HepG2 (cell line): ENCODE results near the gene PHKG1. TPM values are rescaled to one million over a fixed set of nuclear protein-coding genes. Genes with fewer than 3 reads are reported as not detected.

Source experiments
- GZF1 ChIP-seq: sonication (generic); formaldehyde crosslinking; IDR thresholded peaks from 2 replicates; pipeline ENCODE4 v1.5.1; 2020; ENCODE audit warnings: mild to moderate bottlenecking, missing genetic modification reagents
- HMG20A ChIP-seq: IDR thresholded peaks from 2 replicates; pipeline ENCODE4 v1.6.1; 2016; ENCODE audit warnings: borderline replicate concordance
- JUND ChIP-seq: sonication (generic); formaldehyde crosslinking; IDR thresholded peaks from 2 replicates; pipeline ENCODE4 v1.8.0; 2022; ENCODE audit warnings: mild to moderate bottlenecking, missing genetic modification reagents
- KDM1A ChIP-seq: IDR thresholded peaks from 2 replicates; pipeline ENCODE4 v1.6.1; 2016; ENCODE audit warnings: missing compliant biosample characterization
- MXI1 ChIP-seq: IDR thresholded peaks from 3 replicates; pipeline ENCODE4 v1.6.1; 2012; ENCODE audit warnings: low read depth, low read length, inconsistent platforms, borderline replicate concordance
- NFYC ChIP-seq: IDR thresholded peaks from 2 replicates; pipeline ENCODE4 v1.6.1; 2016; ENCODE audit warnings: missing genetic modification reagents, missing compliant biosample characterization
- NR3C1 ChIP-seq: sonication (generic); formaldehyde crosslinking; IDR thresholded peaks from 2 replicates; pipeline ENCODE4 v1.4.0; 2020; ENCODE audit warnings: missing genetic modification reagents
- PHF8 ChIP-seq: sonication (generic); formaldehyde crosslinking; IDR thresholded peaks from 2 replicates; pipeline ENCODE4 v1.5.0; 2020; ENCODE audit warnings: missing genetic modification reagents
- RXRB ChIP-seq: IDR thresholded peaks from 2 replicates; pipeline ENCODE4 v1.6.1; 2016; ENCODE audit warnings: borderline replicate concordance, missing genetic modification reagents, missing compliant biosample characterization
- SRSF1 ChIP-seq: fragments of 200-400 bp; formaldehyde crosslinking; optimal IDR thresholded peaks from 2 replicates; pipeline ENCODE3; 2017; ENCODE audit warnings: mild to moderate bottlenecking, low read depth, low read length, moderate library complexity
- SRSF9 ChIP-seq: fragments of 200-400 bp; formaldehyde crosslinking; IDR thresholded peaks from 2 replicates; pipeline ENCODE4 v1.6.1; 2018; ENCODE audit warnings: borderline replicate concordance, mild to moderate bottlenecking, low read depth, low read length; ENCODE audit not compliant: insufficient read depth, poor library complexity, severe bottlenecking
- TCF7 ChIP-seq: sonication (generic); IDR thresholded peaks from 2 replicates; pipeline ENCODE4 v1.6.1; 2016; ENCODE audit warnings: antibody characterized with exemption, low read depth
- ZFP41 ChIP-seq: sonication (generic); formaldehyde crosslinking; IDR thresholded peaks from 2 replicates; pipeline ENCODE4 v1.4.0; 2020; ENCODE audit warnings: mild to moderate bottlenecking, missing genetic modification reagents, borderline replicate concordance
- ZNF30 ChIP-seq: sonication (generic); formaldehyde crosslinking; IDR thresholded peaks from 2 replicates; pipeline ENCODE4 v1.5.0; 2020; ENCODE audit warnings: mild to moderate bottlenecking, missing genetic modification reagents
- ZNF556 ChIP-seq: sonication (generic); formaldehyde crosslinking; IDR thresholded peaks from 2 replicates; pipeline ENCODE4 v1.4.0; 2020; ENCODE audit warnings: mild to moderate bottlenecking, missing genetic modification reagents, borderline replicate concordance
- ZNF780A ChIP-seq: sonication (generic); formaldehyde crosslinking; IDR thresholded peaks from 2 replicates; pipeline ENCODE4 v1.8.0; 2022; ENCODE audit warnings: mild to moderate bottlenecking, missing genetic modification reagents, moderate library complexity
- ZSCAN20 ChIP-seq: sonication (generic); formaldehyde crosslinking; IDR thresholded peaks from 2 replicates; pipeline ENCODE4 v1.4.0; 2020; ENCODE audit warnings: missing genetic modification reagents, mild to moderate bottlenecking, borderline replicate concordance
- polyA plus RNA-seq, 8 experiments: library from polyadenylated mRNA; depleted of rRNA in 3 of 8; stranded (reverse) in 7 of 8; unstranded in 1 of 8; fragments of >200 nt; fragmentation: Illumina TruSeq in 4 of 8; extraction: Trizol in 4 of 8; gene quantifications; 2 replicates each; pipeline versions ENCODE4 v1.2.1 to v1.2.3, GENCODE V29; 2011 to 2016; ENCODE audit warnings: low read depth in 4 of 8, missing spikeins in 1 of 8, mixed read lengths in 1 of 8; ENCODE audit not compliant: insufficient read depth in 1 of 8
- total RNA-seq, 5 experiments: library from RNA; depleted of rRNA; stranded (reverse); fragments of >200 nt; fragmentation: Illumina TruSeq; extraction: Trizol; gene quantifications; 2 replicates each; pipeline ENCODE4 v1.2.3, GENCODE V29; 2016; ENCODE audit warnings: low read depth in 1 of 5
- TF ChIP-seq, protein P1 (sequence below): sonication (generic); formaldehyde crosslinking; IDR thresholded peaks from 2 replicates; pipeline ENCODE4 v1.9.0; 2022; ENCODE audit warnings: low read depth, missing genetic modification reagents
- TF ChIP-seq, protein P2 (sequence below): IDR thresholded peaks from 2 replicates; pipeline ENCODE4 v1.6.1; 2012; ENCODE audit warnings: inconsistent platforms
- TF ChIP-seq, protein P3 (sequence below): sonication (generic); formaldehyde crosslinking; conservative IDR thresholded peaks from 2 replicates; pipeline ENCODE4 v1.8.1; 2023; ENCODE audit warnings: missing genetic modification reagents
- TF ChIP-seq, protein P4 (sequence below): sonication (generic); formaldehyde crosslinking; IDR thresholded peaks from 2 replicates; pipeline ENCODE4 v1.5.0; 2020; ENCODE audit warnings: mild to moderate bottlenecking, missing genetic modification reagents, borderline replicate concordance
- TF ChIP-seq, protein P5 (sequence below): sonication (generic); formaldehyde crosslinking; IDR thresholded peaks from 2 replicates; pipeline ENCODE4 v1.5.0; 2020; ENCODE audit warnings: missing genetic modification reagents
- TF ChIP-seq, protein P6 (sequence below): sonication (generic); formaldehyde crosslinking; IDR thresholded peaks from 2 replicates; pipeline ENCODE4 v1.8.1; 2022; ENCODE audit warnings: mild to moderate bottlenecking, missing genetic modification reagents

Gene PHKG1
- total and polyA plus RNA-seq, 2 of the 13 experiments (the other 11 are each of a cell fraction or from before 2014, with no cell fraction given): 0.44 to 0.71 TPM

DNA sequence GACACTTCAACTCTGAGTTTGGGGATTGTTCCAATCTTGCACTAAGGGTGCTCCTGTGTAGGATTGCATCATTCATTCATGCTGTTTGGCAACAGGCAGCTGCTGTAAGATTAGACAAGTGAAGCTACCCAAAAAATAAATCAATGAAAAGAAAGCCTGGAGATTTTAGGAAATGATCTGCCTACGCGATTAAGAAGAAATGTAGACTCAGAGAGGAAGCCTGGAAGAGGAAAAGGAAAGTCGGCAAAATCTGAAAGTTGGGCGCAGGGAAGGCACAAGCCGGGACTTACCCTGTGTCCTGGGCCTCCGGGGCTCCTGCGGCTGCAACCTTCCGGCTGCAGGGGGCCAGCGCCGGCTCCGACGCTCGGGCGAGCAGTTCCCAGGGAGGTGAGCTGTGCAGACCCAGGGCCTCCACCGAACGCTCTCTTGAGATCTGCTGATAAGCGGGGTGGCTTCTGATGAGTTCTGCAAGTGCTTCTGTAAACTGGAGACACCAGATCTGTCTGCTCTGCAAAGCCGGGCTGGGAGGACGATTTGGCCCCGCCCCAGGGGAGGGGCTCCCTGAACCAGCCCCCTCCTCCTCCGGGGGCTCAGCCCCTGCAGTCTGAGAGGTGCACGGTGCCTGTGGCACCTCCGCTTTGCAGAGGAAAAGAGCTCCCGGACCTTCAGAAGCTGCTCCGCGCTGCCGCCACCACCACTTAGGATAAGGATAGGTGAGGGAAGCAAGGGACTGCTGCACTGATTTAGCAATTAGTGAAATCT, 58.9 kb downstream of the PHKG1 start (continued):
- TF ChIP-seq, protein P1, sequence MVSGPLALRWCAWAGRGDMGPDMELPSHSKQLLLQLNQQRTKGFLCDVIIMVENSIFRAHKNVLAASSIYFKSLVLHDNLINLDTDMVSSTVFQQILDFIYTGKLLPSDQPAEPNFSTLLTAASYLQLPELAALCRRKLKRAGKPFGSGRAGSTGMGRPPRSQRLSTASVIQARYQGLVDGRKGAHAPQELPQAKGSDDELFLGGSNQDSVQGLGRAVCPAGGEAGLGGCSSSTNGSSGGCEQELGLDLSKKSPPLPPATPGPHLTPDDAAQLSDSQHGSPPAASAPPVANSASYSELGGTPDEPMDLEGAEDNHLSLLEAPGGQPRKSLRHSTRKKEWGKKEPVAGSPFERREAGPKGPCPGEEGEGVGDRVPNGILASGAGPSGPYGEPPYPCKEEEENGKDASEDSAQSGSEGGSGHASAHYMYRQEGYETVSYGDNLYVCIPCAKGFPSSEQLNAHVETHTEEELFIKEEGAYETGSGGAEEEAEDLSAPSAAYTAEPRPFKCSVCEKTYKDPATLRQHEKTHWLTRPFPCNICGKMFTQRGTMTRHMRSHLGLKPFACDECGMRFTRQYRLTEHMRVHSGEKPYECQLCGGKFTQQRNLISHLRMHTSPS (CRISPR knock-in tag): no peak
- TF ChIP-seq ZSCAN20 (CRISPR knock-in tag) (no peak), MXI1 (peak; percentile 47; the same call in 1 of the 3 replicates), RXRB (CRISPR knock-in tag) (peak; percentile 48; the same call in 1 of the 2 replicates), HMG20A (CRISPR knock-in tag) (no peak), TCF7 (no peak), ZNF780A (CRISPR knock-in tag) (no peak), PHF8 (CRISPR knock-in tag) (peak; percentile 71), ZFP41 (CRISPR knock-in tag) (no peak), NFYC (no peak), SRSF9 (no peak), ZNF556 (CRISPR knock-in tag) (no peak; the same call in 1 of the 2 replicates), NR3C1 (CRISPR knock-in tag) (no peak), SRSF1 (peak; percentile 91), GZF1 (CRISPR knock-in tag) (no peak), JUND (CRISPR knock-in tag) (no peak), KDM1A (no peak), ZNF30 (CRISPR knock-in tag) (no peak)
- TF ChIP-seq, protein P2, sequence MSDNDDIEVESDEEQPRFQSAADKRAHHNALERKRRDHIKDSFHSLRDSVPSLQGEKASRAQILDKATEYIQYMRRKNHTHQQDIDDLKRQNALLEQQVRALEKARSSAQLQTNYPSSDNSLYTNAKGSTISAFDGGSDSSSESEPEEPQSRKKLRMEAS: peak; percentile 43; the same call in 1 of the 2 replicates
- TF ChIP-seq, protein P3, sequence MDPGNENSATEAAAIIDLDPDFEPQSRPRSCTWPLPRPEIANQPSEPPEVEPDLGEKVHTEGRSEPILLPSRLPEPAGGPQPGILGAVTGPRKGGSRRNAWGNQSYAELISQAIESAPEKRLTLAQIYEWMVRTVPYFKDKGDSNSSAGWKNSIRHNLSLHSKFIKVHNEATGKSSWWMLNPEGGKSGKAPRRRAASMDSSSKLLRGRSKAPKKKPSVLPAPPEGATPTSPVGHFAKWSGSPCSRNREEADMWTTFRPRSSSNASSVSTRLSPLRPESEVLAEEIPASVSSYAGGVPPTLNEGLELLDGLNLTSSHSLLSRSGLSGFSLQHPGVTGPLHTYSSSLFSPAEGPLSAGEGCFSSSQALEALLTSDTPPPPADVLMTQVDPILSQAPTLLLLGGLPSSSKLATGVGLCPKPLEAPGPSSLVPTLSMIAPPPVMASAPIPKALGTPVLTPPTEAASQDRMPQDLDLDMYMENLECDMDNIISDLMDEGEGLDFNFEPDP (CRISPR knock-in tag): no peak
- TF ChIP-seq, protein P4, sequence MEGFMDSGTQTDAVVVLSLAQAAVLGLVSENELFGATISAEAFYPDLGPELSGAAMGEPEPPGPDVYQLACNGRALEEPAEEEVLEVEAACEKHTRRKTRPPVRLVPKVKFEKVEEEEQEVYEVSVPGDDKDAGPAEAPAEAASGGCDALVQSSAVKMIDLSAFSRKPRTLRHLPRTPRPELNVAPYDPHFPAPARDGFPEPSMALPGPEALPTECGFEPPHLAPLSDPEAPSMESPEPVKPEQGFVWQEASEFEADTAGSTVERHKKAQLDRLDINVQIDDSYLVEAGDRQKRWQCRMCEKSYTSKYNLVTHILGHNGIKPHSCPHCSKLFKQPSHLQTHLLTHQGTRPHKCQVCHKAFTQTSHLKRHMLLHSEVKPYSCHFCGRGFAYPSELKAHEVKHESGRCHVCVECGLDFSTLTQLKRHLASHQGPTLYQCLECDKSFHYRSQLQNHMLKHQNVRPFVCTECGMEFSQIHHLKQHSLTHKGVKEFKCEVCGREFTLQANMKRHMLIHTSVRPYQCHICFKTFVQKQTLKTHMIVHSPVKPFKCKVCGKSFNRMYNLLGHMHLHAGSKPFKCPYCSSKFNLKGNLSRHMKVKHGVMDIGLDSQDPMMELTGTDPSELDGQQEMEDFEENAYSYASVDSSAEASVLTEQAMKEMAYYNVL (CRISPR knock-in tag): 0 out of 2 replicates have a peak, but pooled peaks have one; percentile 74
- TF ChIP-seq, protein P5, sequence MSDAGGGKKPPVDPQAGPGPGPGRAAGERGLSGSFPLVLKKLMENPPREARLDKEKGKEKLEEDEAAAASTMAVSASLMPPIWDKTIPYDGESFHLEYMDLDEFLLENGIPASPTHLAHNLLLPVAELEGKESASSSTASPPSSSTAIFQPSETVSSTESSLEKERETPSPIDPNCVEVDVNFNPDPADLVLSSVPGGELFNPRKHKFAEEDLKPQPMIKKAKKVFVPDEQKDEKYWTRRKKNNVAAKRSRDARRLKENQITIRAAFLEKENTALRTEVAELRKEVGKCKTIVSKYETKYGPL: no peak
- TF ChIP-seq, protein P6, sequence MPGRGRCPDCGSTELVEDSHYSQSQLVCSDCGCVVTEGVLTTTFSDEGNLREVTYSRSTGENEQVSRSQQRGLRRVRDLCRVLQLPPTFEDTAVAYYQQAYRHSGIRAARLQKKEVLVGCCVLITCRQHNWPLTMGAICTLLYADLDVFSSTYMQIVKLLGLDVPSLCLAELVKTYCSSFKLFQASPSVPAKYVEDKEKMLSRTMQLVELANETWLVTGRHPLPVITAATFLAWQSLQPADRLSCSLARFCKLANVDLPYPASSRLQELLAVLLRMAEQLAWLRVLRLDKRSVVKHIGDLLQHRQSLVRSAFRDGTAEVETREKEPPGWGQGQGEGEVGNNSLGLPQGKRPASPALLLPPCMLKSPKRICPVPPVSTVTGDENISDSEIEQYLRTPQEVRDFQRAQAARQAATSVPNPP (CRISPR knock-in tag): no peak
